Activated B cell treated with CpG ODN at 0.5 μM for 24 hours (primary cell): ENCODE results near the gene PDE1C. TPM values are rescaled to one million over a fixed set of nuclear protein-coding genes. Genes with fewer than 3 reads are reported as not detected.

Experiments used
- ATAC-seq: fragments of 200-7000 bp; cut with Tn5 transposase; one replicate; pipeline ENCODE4 v1.10.0; 2021; ENCODE audit warnings: low read depth, mild to moderate bottlenecking, moderate library complexity
- CTCF ChIA-PET: fragments of 350-600 bp; sonication (Branson Sonifier 250); formaldehyde crosslinking; loops from one replicate; lab custom pipeline; 2021; ENCODE audit warnings: antibody characterized with exemption; lab: Charles Lee
- POLR2A ChIA-PET: fragments of 350-600 bp; sonication (Branson Sonifier 250); formaldehyde crosslinking; loops from one replicate; lab custom pipeline; 2021; ENCODE audit warnings: antibody characterized with exemption; lab: Charles Lee
- DNase-seq: peaks from one replicate; pipeline ENCODE4 v3.0.0; 2022
- H3K27ac Mint-ChIP-seq: one replicate; pipeline ENCODE4 v1.8.0; 2020; ENCODE audit warnings: mixed read lengths
- H3K27me3 Mint-ChIP-seq: one replicate; pipeline ENCODE4 v1.8.0; 2021; ENCODE audit warnings: mixed read lengths
- H3K36me3 Mint-ChIP-seq: one replicate; pipeline ENCODE4 v1.8.0; 2021; ENCODE audit warnings: low read depth, mixed read lengths
- H3K4me1 Mint-ChIP-seq: one replicate; pipeline ENCODE4 v1.8.0; 2021; ENCODE audit warnings: mixed read lengths
- H3K4me3 Mint-ChIP-seq: one replicate; pipeline ENCODE4 v1.8.0; 2020; ENCODE audit warnings: mild to moderate bottlenecking, mixed read lengths
- H3K9me3 Mint-ChIP-seq: one replicate; pipeline ENCODE4 v1.8.0; 2020; ENCODE audit warnings: mixed read lengths
- intact Hi-C: fragments of 100-400 bp; cut with micrococcal nuclease; formaldehyde crosslinking; loops from one replicate; pipeline ENCODE4 v1.15.1; 2024
- total RNA-seq: library from RNA; stranded (reverse); gene quantifications from 2 replicates; pipeline ENCODE4 v1.2.3, GENCODE V29; 2022
- TF ChIP-seq, protein P1 (sequence below): fragments of 200-600 bp; IDR thresholded peaks from one replicate; pipeline ENCODE4 v1.8.0; 2022; ENCODE audit warnings: antibody characterized with exemption, mild to moderate bottlenecking

Gene PDE1C
- total RNA-seq, 1 donor from 2014 or later: not detected

DNA sequence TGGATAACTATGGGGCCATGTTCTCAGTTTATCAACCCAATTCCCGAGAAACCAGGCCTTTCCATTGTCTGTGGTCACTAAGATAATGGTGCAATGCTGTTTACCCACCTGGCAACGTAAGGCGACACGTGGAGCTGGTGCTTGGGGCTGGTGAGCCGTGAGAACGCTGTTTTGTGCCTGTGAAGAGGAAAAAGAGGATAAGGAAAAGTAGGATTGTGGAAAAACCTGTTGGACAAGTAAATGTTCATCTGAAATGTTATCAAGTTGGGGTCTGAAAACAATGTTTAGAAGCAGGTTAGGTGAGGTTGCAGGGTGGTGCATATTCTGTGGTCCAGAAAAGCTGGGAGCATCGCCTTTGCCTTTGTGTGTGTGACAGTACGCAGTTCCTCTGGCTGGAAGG lies 294.7 kb downstream of the PDE1C start:
- Mint-ChIP-seq H3K27me3 (no peaks in the 10 kb centered on the region), H3K27ac (no peak overlapping the region), H3K36me3 (no peaks in the 10 kb centered on the region), H3K9me3 (peaks cover 2% of the 10 kb centered on the region), H3K4me3 (no peak overlapping the region), H3K4me1 (no peaks in the 10 kb centered on the region)
- TF ChIP-seq, protein P1, sequence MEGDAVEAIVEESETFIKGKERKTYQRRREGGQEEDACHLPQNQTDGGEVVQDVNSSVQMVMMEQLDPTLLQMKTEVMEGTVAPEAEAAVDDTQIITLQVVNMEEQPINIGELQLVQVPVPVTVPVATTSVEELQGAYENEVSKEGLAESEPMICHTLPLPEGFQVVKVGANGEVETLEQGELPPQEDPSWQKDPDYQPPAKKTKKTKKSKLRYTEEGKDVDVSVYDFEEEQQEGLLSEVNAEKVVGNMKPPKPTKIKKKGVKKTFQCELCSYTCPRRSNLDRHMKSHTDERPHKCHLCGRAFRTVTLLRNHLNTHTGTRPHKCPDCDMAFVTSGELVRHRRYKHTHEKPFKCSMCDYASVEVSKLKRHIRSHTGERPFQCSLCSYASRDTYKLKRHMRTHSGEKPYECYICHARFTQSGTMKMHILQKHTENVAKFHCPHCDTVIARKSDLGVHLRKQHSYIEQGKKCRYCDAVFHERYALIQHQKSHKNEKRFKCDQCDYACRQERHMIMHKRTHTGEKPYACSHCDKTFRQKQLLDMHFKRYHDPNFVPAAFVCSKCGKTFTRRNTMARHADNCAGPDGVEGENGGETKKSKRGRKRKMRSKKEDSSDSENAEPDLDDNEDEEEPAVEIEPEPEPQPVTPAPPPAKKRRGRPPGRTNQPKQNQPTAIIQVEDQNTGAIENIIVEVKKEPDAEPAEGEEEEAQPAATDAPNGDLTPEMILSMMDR: no peak
- intact Hi-C loops: no loop called here
- POLR2A ChIA-PET: no interaction called here
- no peak for ATAC-seq
- CTCF ChIA-PET: no interaction called here
- DNase-seq: no peak

DNA sequence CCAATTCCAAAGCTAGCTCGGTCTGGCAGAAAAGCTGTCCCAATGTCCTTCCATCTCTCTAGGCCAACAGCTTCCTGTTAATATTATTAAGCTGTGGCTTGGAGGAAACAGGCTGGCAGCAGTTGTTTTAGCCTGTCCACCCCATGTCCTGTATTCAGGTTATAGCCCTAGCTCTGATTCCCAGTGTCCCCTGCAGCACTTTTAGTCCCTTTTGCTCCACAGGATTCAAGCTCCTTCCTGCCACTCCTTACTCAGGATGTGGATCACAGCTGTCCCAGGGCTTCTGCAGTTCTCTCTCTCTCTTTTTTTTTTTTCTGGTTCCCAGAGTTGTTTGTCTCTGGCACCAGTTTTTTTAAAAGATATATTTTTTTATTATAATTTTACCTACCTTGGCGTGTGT lies 298.0 kb downstream of the PDE1C start:
- POLR2A ChIA-PET: no interaction called here
- H3K27ac Mint-ChIP-seq: no peak overlapping the region
- CTCF ChIA-PET: no interaction called here
- TF ChIP-seq, protein P1: no peak
- no peaks in the 10 kb centered on the region for H3K4me1 Mint-ChIP-seq
- DNase-seq (no peak), ATAC-seq (no peak)
- no peaks in the 10 kb centered on the region for H3K27me3 Mint-ChIP-seq
- intact Hi-C loops: no loop called here
- H3K36me3 Mint-ChIP-seq: no peaks in the 10 kb centered on the region
- H3K4me3 Mint-ChIP-seq: no peak overlapping the region
- peaks cover 2% of the 10 kb centered on the region for H3K9me3 Mint-ChIP-seq

DNA sequence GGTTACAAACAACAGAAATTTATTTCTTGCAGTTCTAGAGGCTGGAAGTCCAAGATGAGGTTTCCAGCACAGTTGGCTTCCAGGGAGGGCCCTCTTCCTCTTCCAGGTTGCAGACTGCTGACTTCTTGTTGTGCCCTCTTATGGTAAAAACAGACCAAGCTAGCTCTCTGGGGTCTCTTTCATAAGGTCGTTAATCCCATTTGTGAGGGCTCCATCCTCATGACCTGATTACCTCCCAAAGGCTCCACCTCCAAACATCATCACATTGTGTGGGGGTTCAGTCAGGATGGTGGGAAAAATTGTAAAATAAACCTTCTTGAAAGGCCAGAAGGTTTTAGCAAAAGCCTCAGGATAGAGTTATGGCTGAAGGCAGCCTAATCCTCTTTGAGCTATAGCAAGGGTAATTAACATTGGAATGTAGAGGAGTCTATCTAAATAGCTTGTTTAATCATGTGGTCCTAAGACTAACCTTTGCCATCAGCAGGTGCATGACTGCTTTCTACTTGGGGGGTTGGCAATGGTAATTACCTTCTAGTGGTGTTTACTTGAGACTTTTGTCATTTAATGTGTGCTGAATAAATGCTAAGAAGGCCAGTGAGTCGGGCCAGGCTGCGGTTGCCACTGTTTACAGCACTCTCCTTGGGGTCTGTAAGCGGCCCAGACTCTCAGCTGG lies 302.4 kb downstream of the PDE1C start:
- CTCF ChIA-PET: no interaction called here
- DNase-seq (no peak), ATAC-seq (no peak)
- no peaks in the 10 kb centered on the region for H3K27me3 Mint-ChIP-seq
- H3K9me3 Mint-ChIP-seq: peaks cover 2% of the 10 kb centered on the region
- no peak overlapping the region for H3K27ac Mint-ChIP-seq
- no peaks in the 10 kb centered on the region for H3K4me1 Mint-ChIP-seq
- TF ChIP-seq, protein P1: no peak
- H3K36me3 Mint-ChIP-seq: no peaks in the 10 kb centered on the region
- POLR2A ChIA-PET: no interaction called here
- H3K4me3 Mint-ChIP-seq: no peak overlapping the region
- intact Hi-C loops: no loop called here

DNA sequence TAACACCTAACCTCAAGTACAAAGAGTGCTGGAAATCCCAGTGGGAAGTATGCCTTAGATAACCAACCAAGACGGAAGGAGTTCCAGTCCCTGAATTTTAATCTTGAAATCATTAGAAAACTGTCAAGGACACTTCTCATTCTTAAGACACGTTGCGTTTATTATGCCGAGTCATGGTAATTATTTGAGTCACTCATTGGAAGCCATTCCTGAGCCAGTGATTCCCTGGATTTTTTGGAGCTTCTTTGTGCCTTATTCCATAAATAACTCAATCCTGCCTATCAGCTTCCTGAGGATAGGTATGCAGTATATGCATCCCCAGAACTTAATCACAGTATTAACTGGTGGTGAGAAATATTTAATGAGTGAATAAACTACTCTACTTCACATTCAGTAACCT lies 305.7 kb downstream of the PDE1C start:
- H3K4me1 Mint-ChIP-seq: no peaks in the 10 kb centered on the region
- no peak overlapping the region for H3K27ac Mint-ChIP-seq
- TF ChIP-seq, protein P1: no peak
- ChIA-PET CTCF (interaction anchor here (1.6 kb wide), 1 partner anchor 18 kb away, joined by 3 read pairs; no protein-coding TSS in a partner anchor), POLR2A (no interaction called here)
- ATAC-seq (no peak), DNase-seq (no peak)
- intact Hi-C loops: no loop called here
- no peaks in the 10 kb centered on the region for H3K27me3 Mint-ChIP-seq
- no peaks in the 10 kb centered on the region for H3K9me3 Mint-ChIP-seq
- no peaks in the 10 kb centered on the region for H3K36me3 Mint-ChIP-seq
- H3K4me3 Mint-ChIP-seq: no peak overlapping the region

DNA sequence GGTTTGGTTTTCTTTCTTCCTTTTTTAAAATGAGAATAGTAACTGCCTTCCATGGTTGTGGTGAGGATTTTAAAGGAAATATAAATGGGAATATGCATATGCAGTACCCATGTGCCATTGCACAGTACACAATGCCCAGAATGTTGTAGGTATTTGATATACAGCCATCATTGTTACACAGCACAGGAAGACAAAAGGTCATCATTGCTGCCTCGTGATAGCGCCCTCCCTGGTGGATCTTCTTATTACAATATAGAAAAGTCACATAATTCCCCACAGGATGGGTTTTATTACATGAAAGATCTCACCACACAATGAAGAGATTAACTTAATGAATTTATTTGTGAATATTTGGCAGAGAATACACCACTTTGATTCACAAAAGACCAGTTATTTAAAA lies 306.7 kb downstream of the PDE1C start:
- TF ChIP-seq, protein P1: no peak
- no peak for ATAC-seq
- H3K27me3 Mint-ChIP-seq: no peaks in the 10 kb centered on the region

More for the DNA sequence above, 306.7 kb downstream of the PDE1C start:
- CTCF ChIA-PET: no interaction called here
- Mint-ChIP-seq H3K4me3 (no peak overlapping the region), H3K4me1 (no peaks in the 10 kb centered on the region), H3K9me3 (no peaks in the 10 kb centered on the region), H3K27ac (no peak overlapping the region), H3K36me3 (no peaks in the 10 kb centered on the region)
- intact Hi-C loops: no loop called here
- POLR2A ChIA-PET: no interaction called here
- DNase-seq: no peak
